ENCODE data around the gene FXYD6. TPM values are rescaled to one million over a fixed set of nuclear protein-coding genes. Genes with fewer than 3 reads are reported as not detected.

The FXYD6 gene
- total RNA-seq, 1 experiment from 2014 or later: not detected

DNA sequence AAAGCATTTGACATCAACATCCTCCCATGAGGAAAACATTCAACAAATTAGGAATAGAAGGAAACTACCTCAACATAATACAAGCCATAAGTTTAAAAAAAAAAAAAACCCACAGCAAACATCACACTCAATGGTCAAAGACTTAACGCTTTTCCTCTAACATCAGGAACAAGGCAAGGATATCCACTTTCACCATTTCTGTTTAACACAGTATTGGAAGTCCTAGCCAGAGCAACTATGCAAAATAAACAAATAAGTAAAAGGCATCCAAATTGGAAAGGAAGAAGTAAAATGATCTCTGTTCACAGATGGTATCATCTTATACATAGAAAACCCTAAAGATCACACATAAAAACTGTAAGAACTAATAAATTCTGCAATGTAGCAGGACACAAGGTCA lies 13.1 kb downstream of the FXYD6 start:
- no peak overlapping the region for H3K4me2 ChIP-seq (ENCODE audit: low read depth, low read length, poor library complexity, severe bottlenecking)
- no peaks in the 10 kb centered on the region for H3K27me3 ChIP-seq (ENCODE audit: low read length)
- DNase-seq: no peak
- H2AFZ ChIP-seq (ENCODE audit: low read length): no peak overlapping the region
- H3K4me3 ChIP-seq (ENCODE audit: low read length): no peak overlapping the region
- H3K27ac ChIP-seq (ENCODE audit: low read length): no peak overlapping the region
- no peaks in the 10 kb centered on the region for H4K20me1 ChIP-seq (ENCODE audit: insufficient read depth, low read depth, low read length)
- H3K9ac ChIP-seq (ENCODE audit: low read length): no peak overlapping the region
- no peaks in the 10 kb centered on the region for H3K79me2 ChIP-seq (ENCODE audit: low read length)
- no peaks in the 10 kb centered on the region for H3K36me3 ChIP-seq (ENCODE audit: insufficient read depth, low read length)
- H3K9me2 ChIP-seq (replicated peaks; ENCODE audit: insufficient read depth, low read length): no peaks in the 10 kb centered on the region
- no peaks in the 10 kb centered on the region for H3K9me3 ChIP-seq (ENCODE audit: low read length)
- peaks cover 7% of the 10 kb centered on the region for H3K4me1 ChIP-seq (ENCODE audit: low read length)

DNA sequence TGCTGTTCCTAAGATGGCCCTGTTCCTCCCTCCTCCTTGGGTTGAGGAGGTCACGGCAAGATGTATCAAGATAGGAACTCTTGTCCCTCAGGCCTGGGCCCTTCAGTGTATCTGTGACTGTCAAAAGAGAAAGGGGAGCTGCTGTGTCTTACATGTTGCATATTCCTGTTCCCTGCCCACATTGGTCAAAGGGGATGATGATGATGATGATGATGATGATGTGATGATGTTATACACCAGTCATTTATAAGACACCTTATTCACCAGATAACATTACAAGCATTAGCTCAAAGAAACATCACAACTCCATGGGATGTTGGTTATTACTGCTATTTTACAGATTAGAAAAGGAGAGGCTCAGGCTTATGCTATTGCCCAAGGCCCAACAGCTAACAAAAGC lies 13.7 kb downstream of the FXYD6 start:
- H3K36me3 ChIP-seq (ENCODE audit: insufficient read depth, low read length): no peaks in the 10 kb centered on the region
- H3K4me1 ChIP-seq (ENCODE audit: low read length): peaks cover 7% of the 10 kb centered on the region
- H3K4me2 ChIP-seq (ENCODE audit: low read depth, low read length, poor library complexity, severe bottlenecking): no peak overlapping the region
- no peak overlapping the region for H3K4me3 ChIP-seq (ENCODE audit: low read length)
- no peaks in the 10 kb centered on the region for H4K20me1 ChIP-seq (ENCODE audit: insufficient read depth, low read depth, low read length)
- no peaks in the 10 kb centered on the region for H3K79me2 ChIP-seq (ENCODE audit: low read length)
- no peaks in the 10 kb centered on the region for H3K9me2 ChIP-seq (replicated peaks; ENCODE audit: insufficient read depth, low read length)
- H3K9me3 ChIP-seq (ENCODE audit: low read length): no peaks in the 10 kb centered on the region
- H3K27ac ChIP-seq (ENCODE audit: low read length): no peak overlapping the region
- DNase-seq: no peak
- no peak overlapping the region for H3K9ac ChIP-seq (ENCODE audit: low read length)
- H3K27me3 ChIP-seq (ENCODE audit: low read length): no peaks in the 10 kb centered on the region
- no peak overlapping the region for H2AFZ ChIP-seq (ENCODE audit: low read length)

DNA sequence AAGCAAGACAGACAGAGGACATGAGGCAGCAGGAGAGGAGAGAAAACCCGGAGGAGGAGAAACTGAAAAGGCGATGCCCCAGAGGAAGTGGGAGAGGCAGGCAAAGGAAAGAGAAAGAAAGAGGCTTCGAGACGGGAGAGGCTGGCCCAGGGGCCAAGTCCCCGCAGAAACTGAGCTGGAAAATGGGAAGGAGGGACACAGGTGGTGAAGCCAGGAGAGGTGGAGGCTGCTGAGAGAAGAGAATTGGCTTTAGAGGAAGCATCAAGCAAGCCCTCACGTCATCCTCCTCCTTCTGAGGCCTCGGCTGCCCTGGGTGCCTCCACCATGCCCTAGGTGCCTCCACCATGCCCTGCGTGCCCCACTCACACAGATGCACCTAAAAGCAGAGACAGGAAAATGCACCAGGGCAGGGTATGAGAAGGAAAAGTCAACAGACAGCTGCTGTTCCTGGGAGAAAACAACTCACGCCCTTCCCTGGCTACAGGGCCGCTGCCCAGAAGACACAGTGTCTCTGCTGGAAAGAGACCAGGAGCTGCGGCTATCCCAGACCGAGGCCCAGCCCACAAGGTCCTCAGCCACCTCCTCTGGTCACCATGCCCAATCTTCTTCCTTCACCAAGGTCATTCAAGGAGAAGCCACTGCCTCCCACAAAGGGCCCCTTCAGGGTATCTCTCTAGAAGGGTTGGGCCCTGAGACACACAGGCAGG lies 14.3 kb downstream of the FXYD6 start:
- H3K79me2 ChIP-seq (ENCODE audit: low read length): no peaks in the 10 kb centered on the region
- H3K9ac ChIP-seq (ENCODE audit: low read length): no peak overlapping the region
- peaks cover 7% of the 10 kb centered on the region for H3K4me1 ChIP-seq (ENCODE audit: low read length)
- no peak for DNase-seq
- no peak overlapping the region for H2AFZ ChIP-seq (ENCODE audit: low read length)
- H3K9me2 ChIP-seq (replicated peaks; ENCODE audit: insufficient read depth, low read length): no peaks in the 10 kb centered on the region
- no peaks in the 10 kb centered on the region for H4K20me1 ChIP-seq (ENCODE audit: insufficient read depth, low read depth, low read length)
- H3K4me2 ChIP-seq (ENCODE audit: low read depth, low read length, poor library complexity, severe bottlenecking): no peak overlapping the region
- no peak overlapping the region for H3K27ac ChIP-seq (ENCODE audit: low read length)
- no peak overlapping the region for H3K4me3 ChIP-seq (ENCODE audit: low read length)
- H3K9me3 ChIP-seq (ENCODE audit: low read length): no peaks in the 10 kb centered on the region
- H3K27me3 ChIP-seq (ENCODE audit: low read length): no peaks in the 10 kb centered on the region
- no peaks in the 10 kb centered on the region for H3K36me3 ChIP-seq (ENCODE audit: insufficient read depth, low read length)

DNA sequence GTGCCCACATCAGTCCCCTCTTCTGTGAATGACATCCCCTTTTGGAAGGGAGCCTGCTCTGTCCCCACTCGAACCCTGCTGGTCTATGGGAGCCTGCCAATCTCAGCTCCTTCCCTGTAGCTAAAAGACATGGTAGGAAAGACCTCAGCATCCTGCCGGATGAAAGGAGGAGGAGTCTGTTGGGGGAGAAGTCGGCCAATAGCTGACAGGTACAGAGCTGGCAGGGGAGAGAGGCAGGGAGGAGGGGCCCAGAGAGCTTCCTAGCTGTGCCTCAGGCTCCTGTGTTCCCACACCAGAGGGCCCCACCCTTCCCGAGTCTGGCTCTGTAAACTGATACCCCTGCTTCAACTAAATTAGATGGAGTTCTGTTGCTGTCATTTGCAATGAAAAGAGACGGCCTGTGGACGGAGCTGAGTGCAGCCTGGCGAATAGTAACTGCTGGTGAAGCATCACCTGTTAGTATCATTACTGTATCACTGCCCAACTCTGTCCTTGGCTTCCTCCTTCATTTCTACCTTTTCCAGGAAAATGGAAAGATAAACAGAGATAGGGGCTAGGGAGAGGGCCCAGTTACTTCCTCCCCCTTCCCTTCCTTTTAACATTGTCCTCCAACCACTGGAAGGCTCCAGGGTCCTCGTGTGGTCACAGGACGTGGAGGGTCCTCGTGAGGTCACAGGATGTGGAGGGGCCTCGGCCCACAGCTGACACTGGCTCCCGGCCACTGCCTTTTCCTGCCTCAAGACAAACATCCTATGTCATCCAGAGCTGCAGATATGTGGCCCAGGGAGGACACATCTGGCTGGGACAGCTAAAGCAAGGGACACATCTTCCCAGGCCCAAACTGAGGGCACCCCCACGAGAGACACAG lies 15.1 kb downstream of the FXYD6 start:
- no peak overlapping the region for H3K4me2 ChIP-seq (ENCODE audit: low read depth, low read length, poor library complexity, severe bottlenecking)
- H3K9me3 ChIP-seq (ENCODE audit: low read length): no peaks in the 10 kb centered on the region
- H4K20me1 ChIP-seq (ENCODE audit: insufficient read depth, low read depth, low read length): no peaks in the 10 kb centered on the region
- DNase-seq: no peak
- H3K36me3 ChIP-seq (ENCODE audit: insufficient read depth, low read length): no peaks in the 10 kb centered on the region
- no peak overlapping the region for H3K9ac ChIP-seq (ENCODE audit: low read length)
- H3K9me2 ChIP-seq (replicated peaks; ENCODE audit: insufficient read depth, low read length): no peaks in the 10 kb centered on the region
- no peak overlapping the region for H2AFZ ChIP-seq (ENCODE audit: low read length)
- no peaks in the 10 kb centered on the region for H3K79me2 ChIP-seq (ENCODE audit: low read length)
- H3K4me3 ChIP-seq (ENCODE audit: low read length): no peak overlapping the region
- H3K27me3 ChIP-seq (ENCODE audit: low read length): no peaks in the 10 kb centered on the region
- H3K4me1 ChIP-seq (ENCODE audit: low read length): peaks cover 7% of the 10 kb centered on the region
- no peak overlapping the region for H3K27ac ChIP-seq (ENCODE audit: low read length)

DNA sequence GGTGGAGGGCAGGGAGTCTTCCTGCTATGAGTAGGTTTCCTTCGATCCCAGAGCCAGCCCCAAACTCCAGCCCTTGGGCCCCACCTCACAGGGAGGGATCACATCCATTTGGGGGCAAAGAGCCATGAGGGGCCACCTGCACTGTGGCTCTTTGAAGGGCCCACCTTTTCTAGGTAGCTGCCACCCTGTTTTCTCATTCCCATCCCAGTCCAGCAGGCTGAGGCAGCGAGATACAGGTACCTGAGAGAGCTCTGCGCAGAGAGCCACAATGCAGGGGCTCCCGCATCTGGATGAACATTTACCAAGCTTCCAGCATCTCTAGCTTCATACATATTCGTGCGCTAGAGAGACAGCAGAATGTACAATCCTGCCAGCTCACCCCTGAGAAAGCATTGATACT lies 16.3 kb downstream of the FXYD6 start:
- no peaks in the 10 kb centered on the region for H3K9me2 ChIP-seq (replicated peaks; ENCODE audit: insufficient read depth, low read length)
- peaks cover 7% of the 10 kb centered on the region for H3K4me1 ChIP-seq (ENCODE audit: low read length)
- no peaks in the 10 kb centered on the region for H4K20me1 ChIP-seq (ENCODE audit: insufficient read depth, low read depth, low read length)
- no peak overlapping the region for H3K9ac ChIP-seq (ENCODE audit: low read length)
- no peaks in the 10 kb centered on the region for H3K9me3 ChIP-seq (ENCODE audit: low read length)
- DNase-seq: no peak
- no peak overlapping the region for H3K4me3 ChIP-seq (ENCODE audit: low read length)
- H3K27ac ChIP-seq (ENCODE audit: low read length): no peak overlapping the region
- no peaks in the 10 kb centered on the region for H3K27me3 ChIP-seq (ENCODE audit: low read length)
- H3K36me3 ChIP-seq (ENCODE audit: insufficient read depth, low read length): no peaks in the 10 kb centered on the region
- no peak overlapping the region for H2AFZ ChIP-seq (ENCODE audit: low read length)
- no peaks in the 10 kb centered on the region for H3K79me2 ChIP-seq (ENCODE audit: low read length)
- no peak overlapping the region for H3K4me2 ChIP-seq (ENCODE audit: low read depth, low read length, poor library complexity, severe bottlenecking)

DNA sequence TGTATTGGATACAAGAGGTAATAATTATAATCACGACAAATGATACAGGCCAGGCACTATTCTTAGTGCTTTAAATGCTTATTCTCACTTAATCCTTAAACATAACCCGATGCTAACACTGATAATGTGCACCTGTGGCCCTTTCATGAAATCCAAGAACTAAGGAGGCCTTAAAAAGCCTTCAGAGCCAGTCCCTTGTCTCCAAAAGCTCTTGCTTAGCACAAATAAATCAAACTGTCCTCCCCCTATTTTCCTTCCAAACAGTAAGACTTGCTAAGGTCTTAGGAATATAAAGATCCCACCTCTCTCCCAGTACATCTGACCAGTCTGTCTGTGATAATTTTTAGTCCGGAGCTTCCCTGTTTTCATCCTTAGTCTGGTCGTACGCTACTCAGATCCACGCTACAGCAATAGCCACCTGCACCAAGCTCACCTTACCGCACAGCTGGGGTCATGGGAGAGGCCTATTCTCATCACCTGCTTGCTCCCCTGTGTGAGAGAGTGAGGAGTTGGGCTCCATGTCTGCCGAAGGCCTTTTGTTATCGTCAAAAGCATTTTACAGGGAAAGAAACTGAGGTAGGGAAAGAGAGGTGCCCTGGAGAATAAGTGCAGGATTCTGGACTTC lies 16.9 kb downstream of the FXYD6 start:
- DNase-seq: no peak
- Histone ChIP-seq H2AFZ (ENCODE audit: low read length) (no peak overlapping the region), H3K4me1 (ENCODE audit: low read length) (peaks cover 7% of the 10 kb centered on the region), H3K27ac (ENCODE audit: low read length) (no peak overlapping the region), H3K4me3 (ENCODE audit: low read length) (no peak overlapping the region), H3K36me3 (ENCODE audit: insufficient read depth, low read length) (no peaks in the 10 kb centered on the region), H3K9me3 (ENCODE audit: low read length) (no peaks in the 10 kb centered on the region), H4K20me1 (ENCODE audit: insufficient read depth, low read depth, low read length) (no peaks in the 10 kb centered on the region), H3K27me3 (ENCODE audit: low read length) (no peaks in the 10 kb centered on the region), H3K4me2 (ENCODE audit: low read depth, low read length, poor library complexity, severe bottlenecking) (no peak overlapping the region), H3K9me2 (replicated peaks; ENCODE audit: insufficient read depth, low read length) (no peaks in the 10 kb centered on the region), H3K79me2 (ENCODE audit: low read length) (no peaks in the 10 kb centered on the region), H3K9ac (ENCODE audit: low read length) (no peak overlapping the region)

DNA sequence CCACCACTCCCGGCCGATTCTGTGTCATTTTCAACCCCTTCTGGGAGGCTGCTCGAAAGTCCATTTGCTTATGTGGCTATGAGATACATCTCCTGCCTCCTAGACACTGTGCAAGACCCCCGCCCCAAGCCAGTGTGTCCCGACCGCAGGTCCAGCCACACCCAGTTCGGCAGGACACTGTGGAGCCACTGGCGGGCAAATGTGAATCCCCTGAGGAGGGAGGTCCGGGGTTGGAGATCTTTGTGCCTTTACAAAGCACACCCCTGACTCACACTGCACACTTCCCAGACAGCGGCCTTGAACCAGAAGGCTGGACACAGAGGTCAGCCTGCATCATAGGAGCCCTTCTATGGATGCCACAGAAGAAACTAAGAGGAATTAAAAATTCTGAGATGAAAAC lies 17.4 kb downstream of the FXYD6 start:
- Histone ChIP-seq H3K9ac (ENCODE audit: low read length) (no peak overlapping the region), H3K36me3 (ENCODE audit: insufficient read depth, low read length) (no peaks in the 10 kb centered on the region), H3K27me3 (ENCODE audit: low read length) (no peaks in the 10 kb centered on the region), H3K4me2 (ENCODE audit: low read depth, low read length, poor library complexity, severe bottlenecking) (no peak overlapping the region), H3K9me2 (replicated peaks; ENCODE audit: insufficient read depth, low read length) (no peaks in the 10 kb centered on the region), H3K4me1 (ENCODE audit: low read length) (peaks cover 7% of the 10 kb centered on the region), H3K4me3 (ENCODE audit: low read length) (no peak overlapping the region), H3K27ac (ENCODE audit: low read length) (no peak overlapping the region), H2AFZ (ENCODE audit: low read length) (no peak overlapping the region), H3K9me3 (ENCODE audit: low read length) (no peaks in the 10 kb centered on the region), H4K20me1 (ENCODE audit: insufficient read depth, low read depth, low read length) (no peaks in the 10 kb centered on the region), H3K79me2 (ENCODE audit: low read length) (no peaks in the 10 kb centered on the region)
- no peak for DNase-seq

DNA sequence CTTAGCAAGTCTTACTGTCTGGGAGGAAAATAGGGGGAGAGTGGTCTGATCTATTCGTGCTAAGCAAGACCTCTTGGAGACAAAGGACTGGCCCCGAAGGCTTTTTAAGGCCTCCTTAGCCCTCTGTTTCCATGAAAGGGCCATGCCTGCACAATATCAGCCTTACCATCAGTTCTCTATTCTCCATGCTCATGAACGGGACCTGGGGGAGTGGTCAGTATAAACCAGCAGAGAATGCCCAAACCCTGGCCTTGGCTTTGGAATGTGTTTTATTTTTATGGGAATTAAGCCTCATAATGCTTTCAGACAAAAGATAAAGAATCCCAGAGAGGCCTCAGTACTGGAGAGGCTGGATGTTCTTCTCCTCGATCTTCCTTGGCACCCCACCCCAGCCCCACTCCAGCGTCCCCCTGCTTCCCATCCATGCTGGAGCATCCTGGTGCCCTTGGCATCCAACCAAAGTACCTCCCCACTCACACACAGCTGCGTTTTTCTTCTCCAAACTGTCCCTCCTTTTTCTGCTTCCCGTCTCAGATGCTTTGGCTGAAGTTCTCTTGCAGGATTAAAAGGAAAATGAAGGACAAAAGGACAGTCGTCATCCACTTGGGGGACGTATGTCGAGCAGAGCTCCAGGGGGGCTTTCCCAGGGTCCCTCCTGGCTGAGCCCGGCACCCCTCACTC lies 18.6 kb downstream of the FXYD6 start:
- H3K9me2 ChIP-seq (replicated peaks; ENCODE audit: insufficient read depth, low read length): no peaks in the 10 kb centered on the region
- H3K9me3 ChIP-seq (ENCODE audit: low read length): no peaks in the 10 kb centered on the region
- no peak overlapping the region for H3K27ac ChIP-seq (ENCODE audit: low read length)
- H3K4me3 ChIP-seq (ENCODE audit: low read length): no peak overlapping the region
- H3K36me3 ChIP-seq (ENCODE audit: insufficient read depth, low read length): no peaks in the 10 kb centered on the region
- H3K9ac ChIP-seq (ENCODE audit: low read length): no peak overlapping the region
- no peak for DNase-seq
- H2AFZ ChIP-seq (ENCODE audit: low read length): no peak overlapping the region
- peaks cover 7% of the 10 kb centered on the region for H3K4me1 ChIP-seq (ENCODE audit: low read length)
- H3K4me2 ChIP-seq (ENCODE audit: low read depth, low read length, poor library complexity, severe bottlenecking): no peak overlapping the region
- H4K20me1 ChIP-seq (ENCODE audit: insufficient read depth, low read depth, low read length): no peaks in the 10 kb centered on the region
- no peaks in the 10 kb centered on the region for H3K79me2 ChIP-seq (ENCODE audit: low read length)
- no peaks in the 10 kb centered on the region for H3K27me3 ChIP-seq (ENCODE audit: low read length)

All from Karpas-422 (cell line).